MCF 10A (cell line): ENCODE results near the gene KLF1. TPM values are rescaled to one million over a fixed set of nuclear protein-coding genes. Genes with fewer than 3 reads are reported as not detected.

Source experiments
- BruUV-seq: library from RNA; stranded (reverse); fragments of 400-500 nt; replicated peaks from 2 replicates; lab custom pipeline; 2021; lab: Mats Ljungman, UMichigan
- CTCF ChIA-PET: fragments of 300-600 bp; sonication (Branson Sonifier 250); formaldehyde crosslinking; extraction: SDS; loops from one replicate; lab custom pipeline; 2021; ENCODE audit warnings: antibody characterized with exemption, inconsistent platforms; lab: Yijun Ruan, JAX
- POLR2A ChIA-PET: fragments of 300-600, 350-650 bp; sonication (Branson Sonifier 250); formaldehyde crosslinking; extraction: SDS; loops from one replicate; lab custom pipeline; 2020; ENCODE audit warnings: antibody characterized with exemption, inconsistent platforms; lab: Yijun Ruan, JAX
- DNase-seq: peaks from one replicate; pipeline ENCODE4 v3.0.0-alpha.2; 2018; ENCODE audit not compliant: unreplicated experiment
- H3K27ac Mint-ChIP-seq: one replicate; pipeline ENCODE4 v1.8.0; 2022; ENCODE audit warnings: mild to moderate bottlenecking, low read depth, mixed read lengths; ENCODE audit not compliant: unreplicated experiment
- H3K27me3 Mint-ChIP-seq: one replicate; pipeline ENCODE4 v1.8.0; 2022; ENCODE audit warnings: mixed read lengths; ENCODE audit not compliant: insufficient read depth, unreplicated experiment
- H3K36me3 Mint-ChIP-seq: one replicate; pipeline ENCODE4 v1.8.0; 2022; ENCODE audit warnings: mild to moderate bottlenecking, moderate library complexity, mixed read lengths; ENCODE audit not compliant: insufficient read depth, unreplicated experiment
- H3K4me1 Mint-ChIP-seq: one replicate; pipeline ENCODE4 v1.8.0; 2022; ENCODE audit warnings: mixed read lengths; ENCODE audit not compliant: insufficient read depth, unreplicated experiment
- H3K4me3 Mint-ChIP-seq: one replicate; pipeline ENCODE4 v1.8.0; 2022; ENCODE audit warnings: mild to moderate bottlenecking, moderate library complexity, mixed read lengths; ENCODE audit not compliant: unreplicated experiment
- H3K9me3 Mint-ChIP-seq: one replicate; pipeline ENCODE4 v1.8.0; 2022; ENCODE audit warnings: mixed read lengths; ENCODE audit not compliant: unreplicated experiment
- intact Hi-C: fragments of 100-400 bp; cut with micrococcal nuclease; formaldehyde crosslinking; loops from 2 replicates; pipeline ENCODE4 v1.14.1; 2022
- total RNA-seq: library from RNA; stranded (reverse); gene quantifications from 2 replicates; pipeline ENCODE4 v1.2.3, GENCODE V29; 2022
- TF ChIP-seq, protein P1 (sequence below): fragments of 200-600 bp; IDR thresholded peaks from one replicate; pipeline ENCODE4 v1.8.0; 2022; ENCODE audit warnings: antibody characterized with exemption, mild to moderate bottlenecking; ENCODE audit not compliant: unreplicated experiment

The KLF1 gene
- total RNA-seq, 1 experiment from 2014 or later, result not detected

DNA sequence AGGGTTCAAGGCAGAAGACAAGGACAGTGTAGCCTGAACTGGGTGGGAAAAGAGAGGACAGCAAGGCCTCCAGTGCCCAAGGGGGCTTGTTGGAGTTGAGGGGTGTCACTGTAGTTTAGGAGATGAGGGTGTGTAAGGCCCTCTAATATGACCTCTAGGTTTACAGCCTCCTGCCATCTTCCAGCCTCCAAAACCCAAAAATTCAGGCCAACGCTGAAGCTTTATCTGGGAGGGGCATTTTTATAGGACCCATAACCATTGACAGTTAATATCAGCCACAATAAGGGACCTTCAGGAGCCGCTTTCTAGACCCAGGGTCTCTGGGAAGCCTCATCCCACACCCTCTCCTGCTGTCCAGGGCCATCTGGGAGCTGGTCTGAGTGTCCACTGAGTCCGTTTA, 2.8 kb downstream of the KLF1 start:
- CTCF ChIA-PET, result interaction anchor here (0.5 to 2.9 kb wide), 2 partner anchors 11 to 37 kb away, joined by 5 to 20 read pairs; no protein-coding TSS in a partner anchor

DNA sequence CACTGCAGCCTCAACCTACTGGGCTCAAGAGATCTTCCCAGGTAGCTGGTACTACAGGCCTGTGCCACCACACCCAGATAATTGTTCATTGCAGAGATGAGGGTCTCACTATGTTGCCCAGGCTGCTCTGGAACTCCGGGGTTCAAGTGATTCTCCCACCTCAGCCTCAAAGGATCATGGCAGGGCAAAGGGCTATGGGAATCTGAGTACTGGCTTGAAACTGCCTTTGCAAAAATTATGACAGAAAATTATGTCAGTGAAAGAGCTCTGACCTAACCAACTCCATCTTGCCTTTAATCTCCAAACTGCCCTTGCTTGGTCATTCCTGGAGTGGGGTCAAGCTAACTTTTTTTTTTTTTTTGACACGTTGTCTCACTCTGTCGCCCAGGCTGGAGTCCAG, 4.4 kb downstream of the KLF1 start:
- Mint-ChIP-seq H3K27me3 (no peaks in the 10 kb centered on the region), H3K36me3 (peaks cover 13% of the 10 kb centered on the region), H3K27ac (no peak overlapping the region), H3K4me3 (peak overlapping the region; percentile 84), H3K4me1 (no peaks in the 10 kb centered on the region), H3K9me3 (no peaks in the 10 kb centered on the region)
- POLR2A ChIA-PET, result interaction anchor here (2.8 to 3.0 kb wide), 2 partner anchors 8 to 18 kb away, joined by 13 to 37 read pairs; partner anchors contain the start of gene GCDH
- TF ChIP-seq, protein P1, sequence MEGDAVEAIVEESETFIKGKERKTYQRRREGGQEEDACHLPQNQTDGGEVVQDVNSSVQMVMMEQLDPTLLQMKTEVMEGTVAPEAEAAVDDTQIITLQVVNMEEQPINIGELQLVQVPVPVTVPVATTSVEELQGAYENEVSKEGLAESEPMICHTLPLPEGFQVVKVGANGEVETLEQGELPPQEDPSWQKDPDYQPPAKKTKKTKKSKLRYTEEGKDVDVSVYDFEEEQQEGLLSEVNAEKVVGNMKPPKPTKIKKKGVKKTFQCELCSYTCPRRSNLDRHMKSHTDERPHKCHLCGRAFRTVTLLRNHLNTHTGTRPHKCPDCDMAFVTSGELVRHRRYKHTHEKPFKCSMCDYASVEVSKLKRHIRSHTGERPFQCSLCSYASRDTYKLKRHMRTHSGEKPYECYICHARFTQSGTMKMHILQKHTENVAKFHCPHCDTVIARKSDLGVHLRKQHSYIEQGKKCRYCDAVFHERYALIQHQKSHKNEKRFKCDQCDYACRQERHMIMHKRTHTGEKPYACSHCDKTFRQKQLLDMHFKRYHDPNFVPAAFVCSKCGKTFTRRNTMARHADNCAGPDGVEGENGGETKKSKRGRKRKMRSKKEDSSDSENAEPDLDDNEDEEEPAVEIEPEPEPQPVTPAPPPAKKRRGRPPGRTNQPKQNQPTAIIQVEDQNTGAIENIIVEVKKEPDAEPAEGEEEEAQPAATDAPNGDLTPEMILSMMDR, result no peak
- no TSS peak for BruUV-seq
- intact Hi-C loops, result no loop called here
- DNase-seq, result no peak
- CTCF ChIA-PET, result interaction anchor here (0.6 to 2.9 kb wide), 4 partner anchors 18 to 85 kb away, joined by 3 to 20 read pairs (median 7); no protein-coding TSS in a partner anchor

More for the DNA sequence above, 2.8 kb downstream of the KLF1 start:
- intact Hi-C loops, result no loop called here
- Mint-ChIP-seq H3K4me3 (no peak overlapping the region), H3K36me3 (no peaks in the 10 kb centered on the region), H3K9me3 (no peaks in the 10 kb centered on the region), H3K27ac (no peak overlapping the region), H3K27me3 (no peaks in the 10 kb centered on the region), H3K4me1 (no peaks in the 10 kb centered on the region)
- BruUV-seq, result no TSS peak
- DNase-seq, result no peak
- TF ChIP-seq, protein P1, result no peak
- POLR2A ChIA-PET, result interaction anchor here (0.7 to 1.1 kb wide), 3 partner anchors 55 to 163 kb away, joined by 3 read pairs; no protein-coding TSS in a partner anchor

DNA sequence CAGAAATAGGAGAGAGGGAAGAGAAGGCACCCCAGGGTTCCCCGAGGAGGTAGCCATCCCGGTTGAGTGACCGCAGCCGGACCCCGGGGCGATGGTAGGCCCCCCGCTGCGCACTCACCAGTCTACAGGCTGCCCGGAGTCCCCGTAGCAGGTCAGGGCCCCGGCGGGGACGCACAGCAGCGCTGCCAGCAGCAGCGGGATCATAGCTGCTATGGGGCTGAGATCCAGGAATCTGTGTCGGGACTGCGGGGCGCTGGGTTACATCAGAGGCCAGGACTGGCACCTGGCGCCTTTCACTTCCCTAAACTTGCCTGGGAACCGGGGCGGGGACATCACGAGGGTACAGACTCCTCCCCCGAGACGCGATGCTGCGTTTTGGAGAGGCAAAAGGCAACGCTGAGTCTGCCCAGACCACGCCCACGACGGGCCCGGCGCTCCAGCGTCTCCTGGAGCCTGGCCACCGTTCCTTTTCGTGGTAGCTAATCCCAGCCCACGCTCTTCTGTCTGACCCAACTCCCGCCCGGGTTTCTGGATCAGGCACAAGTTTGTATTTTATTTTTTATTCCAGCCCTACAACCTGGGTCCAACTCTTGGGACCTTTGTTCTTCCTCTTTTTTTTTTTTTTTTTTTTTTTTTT, 5.7 kb downstream of the KLF1 start, which contains the start of gene DNASE2:
Gene DNASE2, minus strand, starts transcription at position 278 of the 637 bp plus-strand sequence. Its CDS starts 74 bp downstream, at position 204.
- ChIA-PET CTCF (interaction anchor here (0.6 to 1.6 kb wide), 6 partner anchors 35 to 1016 kb away, joined by 3 to 7 read pairs (median 5); no protein-coding TSS in a partner anchor), POLR2A (interaction anchor here (0.6 to 3.0 kb wide), 20 partner anchors 8 to 451 kb away, joined by 3 to 37 read pairs (median 4); partner anchors contain the start of genes CALR, FARSA, GCDH and JUNB)
- Mint-ChIP-seq H3K27me3 (no peaks in the 10 kb centered on the region), H3K4me1 (no peaks in the 10 kb centered on the region), H3K36me3 (peaks cover 24% of the 10 kb centered on the region), H3K27ac (peak within 1 kb of the TSS; percentile 90), H3K4me3 (peak within 1 kb of the TSS; percentile 84), H3K9me3 (no peaks in the 10 kb centered on the region)
- intact Hi-C loops, result no loop called here
- DNase-seq, result peak; percentile 99
- TF ChIP-seq, protein P1, result no peak
- no TSS peak for BruUV-seq

DNA sequence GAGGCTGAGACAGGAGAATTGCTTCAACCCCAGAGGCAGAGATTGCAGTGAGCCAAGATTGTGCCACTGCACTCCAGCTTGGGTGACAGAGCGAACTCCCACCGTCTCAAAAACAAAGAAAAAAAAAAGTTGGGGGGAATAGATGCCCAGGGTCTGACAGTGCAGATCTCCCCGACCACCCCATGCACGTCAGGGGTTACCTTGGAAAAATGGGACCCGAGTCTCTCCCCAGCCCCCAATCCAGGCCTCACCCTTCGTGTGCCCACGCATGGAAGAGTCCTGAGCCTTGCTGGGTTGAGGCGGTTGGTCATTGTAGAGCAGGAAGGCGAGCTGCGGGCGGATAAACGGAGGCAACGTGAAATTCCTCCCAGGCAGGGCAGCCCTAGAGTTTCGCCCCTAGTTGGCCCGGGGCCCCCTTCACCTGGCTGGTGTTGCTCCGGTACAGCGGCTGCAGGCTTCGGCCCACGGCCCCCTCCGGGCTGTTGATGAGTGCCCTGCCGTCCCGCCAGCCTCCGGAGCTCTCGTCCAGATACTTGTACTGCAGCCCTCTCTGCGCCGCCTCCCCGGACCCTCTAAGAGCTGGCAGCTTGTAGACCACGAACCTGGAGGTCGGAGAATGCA, 6.3 kb downstream of the KLF1 start:
- DNase-seq, result peak; percentile 50
- Mint-ChIP-seq H3K36me3 (peaks cover 26% of the 10 kb centered on the region), H3K9me3 (no peaks in the 10 kb centered on the region), H3K4me3 (peak overlapping the region; percentile 84), H3K27ac (peak overlapping the region; percentile 90), H3K4me1 (no peaks in the 10 kb centered on the region), H3K27me3 (no peaks in the 10 kb centered on the region)
- BruUV-seq, result TSS peak; percentile 50
- intact Hi-C loops, result no loop called here
- ChIA-PET CTCF (interaction anchor here (0.6 to 2.0 kb wide), 5 partner anchors 33 to 1016 kb away, joined by 3 to 7 read pairs (median 5); no protein-coding TSS in a partner anchor), POLR2A (interaction anchor here (0.6 to 3.0 kb wide), 21 partner anchors 7 to 272 kb away, joined by 3 to 37 read pairs (median 4); partner anchors contain the start of genes GCDH, GET3, JUNB and RNASEH2A)
- TF ChIP-seq, protein P1, result no peak
